Measurements from ENCODE around the gene CAMK2D. TPM values are rescaled to one million over a fixed set of nuclear protein-coding genes. Genes with fewer than 3 reads are reported as not detected.

Gene CAMK2D
- total RNA-seq, 4 donors from 2014 or later, result 62.0 to 122 (median 85.1) TPM

- no peak for TF ChIP-seq CTCF (IDR thresholded peaks at IDR 0.05; ENCODE audit: low read depth)
These were observed 223.9 kb downstream of the CAMK2D start for GRCh38 chr4:113537628-113538027.

- TF ChIP-seq CTCF (IDR thresholded peaks at IDR 0.05; ENCODE audit: low read depth), result no peak
These were observed 224.3 kb downstream of the CAMK2D start for GRCh38 chr4:113537203-113537602.

- no peak for TF ChIP-seq CTCF (IDR thresholded peaks at IDR 0.05; ENCODE audit: low read depth)
These were observed 226.8 kb downstream of the CAMK2D start for GRCh38 chr4:113534711-113535110.

GRCh38 chr4:113531572-113531971, 230.0 kb downstream of the CAMK2D start:
- no peak for TF ChIP-seq CTCF (IDR thresholded peaks at IDR 0.05; ENCODE audit: low read depth)

GRCh38 chr4:113528395-113528794, 233.1 kb downstream of the CAMK2D start:
- TF ChIP-seq CTCF (IDR thresholded peaks at IDR 0.05; ENCODE audit: low read depth), result no peak

GRCh38 chr4:113525521-113525920, 236.0 kb downstream of the CAMK2D start:
- no peak for TF ChIP-seq CTCF (IDR thresholded peaks at IDR 0.05; ENCODE audit: low read depth)

- no peak for TF ChIP-seq CTCF (IDR thresholded peaks at IDR 0.05; ENCODE audit: low read depth)
These were observed 236.9 kb downstream of the CAMK2D start for GRCh38 chr4:113524505-113525186.
